MM.1S (cell line): ENCODE results near the gene CHRNA4.

Source experiments
- DNase-seq: peaks from one replicate; pipeline ENCODE4 v3.0.0-alpha.2; 2015
- H2AFZ ChIP-seq: fragments of 300-600 bp; sonication (generic); 2 replicates; pipeline ENCODE4 v1.6.0; 2016; ENCODE audit warnings: antibody characterized with exemption, low read length
- H3F3A ChIP-seq: fragments of 300-600 bp; sonication (generic); 2 replicates; pipeline ENCODE4 v1.6.1; 2016; ENCODE audit warnings: mild to moderate bottlenecking, antibody characterized with exemption, low read length, moderate library complexity, mixed read lengths; ENCODE audit not compliant: insufficient read depth
- H3K27ac ChIP-seq: fragments of 300-600 bp; sonication (generic); 2 replicates; pipeline ENCODE4 v1.5.1; 2016; ENCODE audit warnings: mild to moderate bottlenecking, low read length
- H3K27me3 ChIP-seq: fragments of 300-600 bp; sonication (generic); replicated peaks from 2 replicates; pipeline ENCODE4 v1.6.0; 2016; ENCODE audit warnings: low read length; ENCODE audit not compliant: insufficient read depth
- H3K36me3 ChIP-seq: fragments of 300-600 bp; sonication (generic); replicated peaks from 2 replicates; pipeline ENCODE4 v1.6.1; 2016; ENCODE audit warnings: mild to moderate bottlenecking, low read length, mixed read lengths; ENCODE audit not compliant: insufficient read depth
- H3K4me1 ChIP-seq: fragments of 300-600 bp; sonication (generic); 2 replicates; pipeline ENCODE4 v1.6.1; 2016; ENCODE audit warnings: low read length, mixed read lengths
- H3K4me2 ChIP-seq: fragments of 300-600 bp; sonication (generic); 2 replicates; pipeline ENCODE4 v1.6.0; 2016; ENCODE audit warnings: low read depth, low read length
- H3K4me3 ChIP-seq: fragments of 300-600 bp; sonication (generic); 2 replicates; pipeline ENCODE4 v1.5.1; 2016; ENCODE audit warnings: low read length, mixed read lengths
- H3K79me2 ChIP-seq: fragments of 300-600 bp; sonication (generic); 2 replicates; pipeline ENCODE4 v1.6.1; 2016; ENCODE audit warnings: mixed run types, low read length, mixed read lengths
- H3K9ac ChIP-seq: fragments of 300-600 bp; sonication (generic); 2 replicates; pipeline ENCODE4 v1.6.1; 2016; ENCODE audit warnings: low read length, mixed read lengths
- H3K9me2 ChIP-seq: fragments of 300-600 bp; sonication (generic); replicated peaks from 2 replicates; pipeline ENCODE4 v1.6.1; 2016; ENCODE audit warnings: mild to moderate bottlenecking, low read length, mixed read lengths; ENCODE audit not compliant: insufficient read depth
- H3K9me3 ChIP-seq: fragments of 300-600 bp; sonication (generic); replicated peaks from 2 replicates; pipeline ENCODE4 v1.6.1; 2016; ENCODE audit warnings: mild to moderate bottlenecking, low read length, mixed read lengths; ENCODE audit not compliant: insufficient read depth
- H4K20me1 ChIP-seq: fragments of 300-600 bp; sonication (generic); 2 replicates; pipeline ENCODE4 v1.6.1; 2016; ENCODE audit warnings: mild to moderate bottlenecking, low read length, moderate library complexity, mixed read lengths; ENCODE audit not compliant: insufficient read depth
- EZH2 ChIP-seq: fragments of 300-600 bp; sonication (generic); optimal IDR thresholded peaks from 2 replicates; pipeline ENCODE3; 2017; ENCODE audit warnings: low read depth, mild to moderate bottlenecking, antibody characterized with exemption, low read length, mixed read lengths
- EZH2phosphoT487 ChIP-seq: fragments of 300-600 bp; sonication (generic); IDR thresholded peaks from 2 replicates; pipeline ENCODE4 v1.6.1; 2018; ENCODE audit warnings: antibody characterized with exemption, low read length
- TF ChIP-seq, protein P1 (sequence below): fragments of 300-600 bp; sonication (generic); IDR thresholded peaks from 2 replicates; pipeline ENCODE4 v1.5.1; 2016; ENCODE audit warnings: antibody characterized with exemption, low read length, mixed read lengths

The CHRNA4 gene

DNA sequence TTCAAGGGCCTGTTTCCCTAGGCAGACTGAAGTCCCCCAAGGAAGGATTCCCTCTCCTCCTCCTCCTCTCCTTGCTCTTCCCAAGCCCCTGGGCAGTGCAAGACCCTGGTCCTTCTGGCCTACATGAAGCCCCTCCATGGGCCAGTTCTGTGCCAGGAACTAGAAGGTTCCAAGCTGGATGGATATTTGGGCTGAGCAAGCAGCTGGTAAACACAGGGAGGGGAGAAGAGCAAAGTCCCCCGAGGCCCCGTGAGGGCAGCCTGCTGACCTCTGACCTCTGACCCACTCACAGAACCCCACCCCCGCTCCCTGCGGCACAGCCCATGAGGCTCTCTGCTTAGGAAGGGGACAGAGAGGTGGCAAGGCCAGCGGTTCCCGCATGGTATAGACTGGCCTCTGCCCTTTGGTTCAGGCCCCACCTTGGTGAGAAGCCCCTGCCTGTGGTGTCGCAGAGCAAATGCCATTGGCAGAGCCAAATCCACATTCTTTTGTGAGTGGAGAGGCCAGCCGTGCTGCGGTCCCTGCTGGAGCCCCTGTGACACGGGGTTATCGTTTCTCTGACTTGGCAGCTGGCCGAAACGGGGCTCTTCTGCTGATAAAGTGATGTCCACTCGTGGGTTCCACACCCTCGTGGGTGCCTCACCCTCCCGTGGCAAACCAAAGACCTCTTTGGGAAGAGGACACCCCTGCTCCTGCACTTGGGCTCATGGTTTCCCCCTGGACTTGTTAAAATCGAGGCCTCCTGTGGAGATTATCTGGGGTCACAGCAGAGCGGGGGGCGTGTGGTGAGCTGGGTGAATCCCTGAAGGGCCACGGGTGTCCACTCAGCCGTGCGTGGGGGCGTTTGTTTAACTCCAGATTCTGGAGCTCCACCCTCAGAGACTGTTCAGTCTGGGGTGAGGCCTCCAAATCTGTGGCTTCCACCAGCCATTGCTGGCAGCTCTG lies 2.1 kb upstream of the CHRNA4 start:
- Histone ChIP-seq H3K4me3 (no peak overlapping the region), H3K4me1 (no peaks in the 10 kb centered on the region)

DNA sequence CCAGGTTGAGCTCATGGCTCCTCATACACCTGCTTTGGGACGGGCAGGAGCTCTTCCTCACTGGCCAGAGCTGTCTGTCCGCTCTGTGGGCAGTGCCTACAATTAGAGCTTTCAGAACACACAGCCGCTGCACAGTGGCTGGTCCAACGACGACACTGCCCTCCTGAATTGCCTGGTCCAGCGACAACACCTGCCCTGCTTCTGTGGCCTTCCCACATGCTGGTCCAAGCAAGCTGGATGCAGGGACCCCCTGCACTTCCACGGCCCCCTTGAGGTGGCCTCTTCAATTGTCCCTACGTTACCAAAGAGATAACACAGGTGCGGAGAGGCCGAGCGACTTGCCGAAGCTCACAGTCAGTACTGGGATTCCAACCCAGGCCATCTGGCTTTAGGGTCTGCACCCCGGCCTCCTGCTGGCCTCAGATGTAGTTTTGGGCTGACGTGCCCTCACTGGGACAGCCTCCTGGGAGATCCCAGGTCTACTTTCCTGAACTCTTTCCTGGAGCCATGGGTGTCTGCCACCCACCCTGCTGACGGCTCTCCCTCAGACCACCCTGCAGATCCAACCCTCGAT lies 1.4 kb upstream of the CHRNA4 start:
- no peaks in the 10 kb centered on the region for H3K36me3 ChIP-seq
- H3K27ac ChIP-seq = no peak overlapping the region
- no peak for DNase-seq
- TF ChIP-seq EZH2phosphoT487 (no peak), EZH2 (no peak)
- TF ChIP-seq, protein P1, sequence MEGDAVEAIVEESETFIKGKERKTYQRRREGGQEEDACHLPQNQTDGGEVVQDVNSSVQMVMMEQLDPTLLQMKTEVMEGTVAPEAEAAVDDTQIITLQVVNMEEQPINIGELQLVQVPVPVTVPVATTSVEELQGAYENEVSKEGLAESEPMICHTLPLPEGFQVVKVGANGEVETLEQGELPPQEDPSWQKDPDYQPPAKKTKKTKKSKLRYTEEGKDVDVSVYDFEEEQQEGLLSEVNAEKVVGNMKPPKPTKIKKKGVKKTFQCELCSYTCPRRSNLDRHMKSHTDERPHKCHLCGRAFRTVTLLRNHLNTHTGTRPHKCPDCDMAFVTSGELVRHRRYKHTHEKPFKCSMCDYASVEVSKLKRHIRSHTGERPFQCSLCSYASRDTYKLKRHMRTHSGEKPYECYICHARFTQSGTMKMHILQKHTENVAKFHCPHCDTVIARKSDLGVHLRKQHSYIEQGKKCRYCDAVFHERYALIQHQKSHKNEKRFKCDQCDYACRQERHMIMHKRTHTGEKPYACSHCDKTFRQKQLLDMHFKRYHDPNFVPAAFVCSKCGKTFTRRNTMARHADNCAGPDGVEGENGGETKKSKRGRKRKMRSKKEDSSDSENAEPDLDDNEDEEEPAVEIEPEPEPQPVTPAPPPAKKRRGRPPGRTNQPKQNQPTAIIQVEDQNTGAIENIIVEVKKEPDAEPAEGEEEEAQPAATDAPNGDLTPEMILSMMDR = no peak
- peaks cover 90% of the 10 kb centered on the region for H3K27me3 ChIP-seq
- no peaks in the 10 kb centered on the region for H3F3A ChIP-seq
- no peak overlapping the region for H3K4me2 ChIP-seq
- H3K4me1 ChIP-seq = no peaks in the 10 kb centered on the region
- H3K9me2 ChIP-seq = no peaks in the 10 kb centered on the region
- no peaks in the 10 kb centered on the region for H3K79me2 ChIP-seq
- no peaks in the 10 kb centered on the region for H4K20me1 ChIP-seq
- H3K9ac ChIP-seq = no peak overlapping the region
- H3K4me3 ChIP-seq = no peak overlapping the region
- no peaks in the 10 kb centered on the region for H3K9me3 ChIP-seq
- no peak overlapping the region for H2AFZ ChIP-seq

More for the DNA sequence above, 2.1 kb upstream of the CHRNA4 start:
- Histone ChIP-seq H3K79me2 (no peaks in the 10 kb centered on the region), H3F3A (no peaks in the 10 kb centered on the region), H3K4me2 (no peak overlapping the region), H3K27me3 (peaks cover 89% of the 10 kb centered on the region), H3K9ac (no peak overlapping the region), H3K27ac (no peak overlapping the region), H3K9me2 (no peaks in the 10 kb centered on the region), H3K9me3 (no peaks in the 10 kb centered on the region), H2AFZ (no peak overlapping the region), H4K20me1 (no peaks in the 10 kb centered on the region), H3K36me3 (no peaks in the 10 kb centered on the region)
- TF ChIP-seq EZH2phosphoT487 (no peak), EZH2 (no peak)
- TF ChIP-seq, protein P1 = no peak
- no peak for DNase-seq

DNA sequence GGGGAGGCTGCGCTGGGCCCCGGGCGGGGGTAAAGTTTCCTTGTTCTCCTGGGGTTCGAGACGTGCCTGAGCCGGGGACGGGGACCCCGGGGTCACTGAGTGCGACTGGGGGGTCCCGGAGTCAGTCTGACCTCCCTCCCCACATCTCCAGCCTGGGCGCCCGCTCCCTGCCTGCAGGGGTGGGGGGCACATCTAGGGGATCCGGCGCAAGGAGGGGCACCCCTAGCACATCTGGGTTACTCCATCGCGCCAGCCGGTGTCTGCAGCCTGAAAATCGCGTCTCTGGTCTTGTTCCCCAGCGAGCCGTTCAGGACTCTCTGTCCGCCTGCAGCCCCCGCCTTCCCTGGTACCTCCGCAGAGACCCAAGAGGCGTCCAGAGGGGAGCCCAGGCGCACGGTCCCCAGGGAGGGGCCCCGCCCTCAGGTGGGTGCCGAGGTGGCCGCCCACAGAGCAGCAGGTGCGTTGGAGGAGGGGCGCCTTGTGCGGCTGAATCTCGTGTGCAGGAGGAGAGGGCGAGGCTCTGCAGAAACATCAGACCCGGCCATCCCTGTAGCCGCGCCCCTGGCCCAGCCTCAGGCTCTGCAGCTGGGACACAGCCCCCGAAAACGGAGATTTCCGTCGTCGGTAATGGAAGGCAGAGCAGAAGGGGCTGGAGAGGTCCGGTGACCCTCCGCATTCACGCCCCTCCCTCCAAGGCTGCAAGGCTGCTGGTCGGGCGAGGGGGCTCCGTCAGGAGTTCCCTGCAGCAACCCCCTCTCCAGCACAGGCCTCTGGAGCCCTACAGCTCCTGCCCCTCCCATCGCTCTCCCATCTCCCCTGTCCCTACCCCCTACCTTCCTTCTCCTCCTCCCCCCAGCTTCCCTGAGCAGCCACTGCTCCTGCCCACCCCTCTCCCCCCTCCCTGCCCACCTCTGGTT lies 628 bp upstream of the CHRNA4 start:
- H3K27ac ChIP-seq = no peak overlapping the region
- H3F3A ChIP-seq = no peaks in the 10 kb centered on the region
- no peaks in the 10 kb centered on the region for H3K9me2 ChIP-seq
- H3K4me2 ChIP-seq = no peak overlapping the region
- no peaks in the 10 kb centered on the region for H3K36me3 ChIP-seq
- H3K4me3 ChIP-seq = no peak overlapping the region
- no peak for DNase-seq
- no peaks in the 10 kb centered on the region for H3K9me3 ChIP-seq
- peaks cover 84% of the 10 kb centered on the region for H3K27me3 ChIP-seq
- H4K20me1 ChIP-seq = no peaks in the 10 kb centered on the region
- H3K9ac ChIP-seq = no peak overlapping the region
- H3K4me1 ChIP-seq = no peaks in the 10 kb centered on the region
- no peaks in the 10 kb centered on the region for H3K79me2 ChIP-seq
- no peak for TF ChIP-seq EZH2phosphoT487
- TF ChIP-seq, protein P1 = no peak
- no peak for TF ChIP-seq EZH2
- H2AFZ ChIP-seq = no peak overlapping the region
